NCI-H146 treated with DMSO at 0.1 percent for 48 hours (cell line): ENCODE results near the gene NT5C3A.

Source experiments
- DNase-seq: peaks from one replicate; lab custom pipeline; 2025; ENCODE audit not compliant: unreplicated experiment; lab: John Stamatoyannopoulos, UW

The NT5C3A gene

DNA sequence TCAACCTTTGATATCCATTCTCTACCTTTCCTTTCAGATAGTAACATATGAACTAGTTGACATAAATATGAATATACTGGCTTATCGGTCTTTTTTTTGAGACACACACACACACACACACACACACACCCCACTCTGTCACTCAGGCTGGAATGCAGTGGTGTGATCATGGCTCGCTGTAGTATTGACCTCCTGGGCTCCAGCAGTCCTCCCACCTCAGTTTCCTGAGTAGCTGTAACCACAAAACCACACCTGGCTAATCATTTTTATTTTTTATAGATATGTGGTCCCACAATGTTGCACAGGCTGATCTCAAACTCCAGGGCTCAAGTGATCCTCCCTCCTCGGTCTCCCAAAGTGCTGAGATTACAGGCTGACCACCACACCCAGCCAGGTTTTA, 14.2 kb upstream of the NT5C3A start:
- no peak for DNase-seq

DNA sequence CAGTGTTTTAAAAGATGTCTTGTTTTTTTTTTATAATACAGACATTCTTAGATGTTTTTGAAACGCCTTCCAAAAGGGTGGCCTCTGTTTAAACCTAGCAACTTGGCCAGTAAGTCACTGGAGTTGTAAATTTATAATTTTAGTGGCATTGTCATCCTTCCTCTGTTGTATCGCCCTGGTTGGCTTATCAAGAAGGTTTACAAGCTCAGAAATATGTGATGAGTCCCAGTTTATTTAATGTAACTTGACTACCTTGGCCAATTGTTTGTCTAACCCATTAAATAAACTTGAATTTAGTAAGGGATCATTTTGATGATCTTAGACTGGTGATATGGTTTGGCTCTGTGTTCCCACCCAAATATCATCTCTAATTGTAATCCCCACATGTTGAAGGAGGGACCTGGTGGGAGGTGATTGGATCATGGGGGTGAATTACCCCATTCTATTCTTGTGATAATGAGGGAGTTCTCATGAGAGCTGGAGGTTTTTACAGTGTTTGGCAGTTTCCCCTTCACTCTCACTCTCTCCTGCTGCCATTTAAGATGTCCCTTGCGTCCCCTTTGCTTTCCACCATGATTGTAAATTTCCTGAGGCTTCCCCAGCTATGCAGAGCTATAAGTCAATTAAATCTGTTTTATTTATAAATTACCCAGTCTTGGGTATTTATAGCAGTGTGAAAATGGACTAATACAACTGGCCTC, 13.4 kb upstream of the NT5C3A start:
- DNase-seq, result no peak

DNA sequence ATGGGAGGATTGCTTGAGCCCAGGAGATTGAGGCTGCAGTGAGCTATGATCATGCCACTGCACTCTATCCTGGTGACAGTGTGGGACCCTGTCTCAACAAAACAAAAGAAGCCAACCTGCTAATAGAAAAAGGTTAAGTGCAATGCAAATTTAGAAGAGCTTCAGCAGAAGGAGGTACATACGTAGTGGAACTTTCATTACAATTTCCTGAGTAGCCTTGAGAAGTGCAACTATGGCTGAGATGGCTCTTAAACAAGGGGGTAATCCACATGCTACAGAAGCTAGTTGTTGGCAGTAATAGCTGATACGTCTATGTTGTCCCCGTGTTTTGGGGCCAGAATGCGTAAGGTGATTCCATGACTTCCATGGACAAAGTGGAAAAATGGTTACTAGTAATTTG, 10.7 kb upstream of the NT5C3A start:
- no peak for DNase-seq

DNA sequence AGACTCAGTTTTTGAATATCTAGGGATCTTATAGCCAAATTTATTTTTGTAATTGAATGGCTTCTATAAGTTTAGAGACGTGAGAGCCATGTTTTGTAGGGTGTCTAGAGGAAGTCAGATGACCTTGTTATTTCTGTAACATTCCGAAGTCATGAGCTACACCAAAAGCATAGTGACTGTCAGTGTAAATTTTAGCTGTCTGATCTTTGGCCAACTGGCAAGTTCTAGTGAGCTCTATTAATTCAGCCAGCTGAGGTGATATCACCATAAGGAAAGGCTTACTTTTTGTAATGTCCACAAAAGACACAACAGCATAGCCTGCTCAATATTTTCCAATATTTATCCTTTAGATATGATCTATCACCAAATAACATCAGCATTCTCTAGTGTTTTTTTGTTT, 9.9 kb upstream of the NT5C3A start:
- DNase-seq, result no peak

DNA sequence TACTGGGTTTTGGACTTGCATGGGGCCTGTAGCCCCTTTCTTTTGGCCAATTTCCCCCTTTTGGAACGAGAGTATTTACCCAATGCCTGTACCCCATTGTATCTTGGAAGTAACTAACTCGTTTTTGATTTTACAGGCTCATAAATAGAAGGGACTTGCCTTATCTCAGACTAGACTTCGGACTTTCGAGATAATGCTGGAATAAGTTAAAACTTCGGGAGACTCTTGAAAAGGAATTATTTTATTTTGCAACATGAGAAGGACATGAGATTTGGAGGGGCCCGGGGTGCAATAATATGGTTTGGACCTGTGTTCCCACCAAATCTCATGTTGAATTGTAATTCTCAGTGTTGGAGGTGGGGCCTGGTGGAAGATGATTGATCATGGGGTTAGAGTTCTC, 8.3 kb upstream of the NT5C3A start:
- no peak for DNase-seq

DNA sequence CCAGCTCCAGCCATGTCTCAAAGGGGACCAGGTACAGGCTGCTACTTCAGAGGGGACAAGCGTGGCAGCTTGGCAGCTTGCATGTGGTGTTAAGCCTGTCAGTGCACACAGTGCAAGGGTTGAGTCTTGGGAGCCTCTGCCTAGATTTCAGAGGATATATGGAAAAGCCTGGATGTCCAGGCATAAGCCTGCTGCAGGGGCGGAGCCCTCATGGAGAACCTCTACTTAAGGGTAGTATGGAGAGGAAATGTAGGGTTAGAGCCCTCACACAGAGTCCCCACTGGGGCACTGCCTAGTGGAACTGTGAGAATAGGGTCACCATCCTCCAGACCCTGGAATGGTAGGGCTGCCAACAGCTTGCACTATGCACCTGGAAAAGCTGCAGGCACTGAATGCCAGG, 7.7 kb upstream of the NT5C3A start:
- DNase-seq, result no peak

DNA sequence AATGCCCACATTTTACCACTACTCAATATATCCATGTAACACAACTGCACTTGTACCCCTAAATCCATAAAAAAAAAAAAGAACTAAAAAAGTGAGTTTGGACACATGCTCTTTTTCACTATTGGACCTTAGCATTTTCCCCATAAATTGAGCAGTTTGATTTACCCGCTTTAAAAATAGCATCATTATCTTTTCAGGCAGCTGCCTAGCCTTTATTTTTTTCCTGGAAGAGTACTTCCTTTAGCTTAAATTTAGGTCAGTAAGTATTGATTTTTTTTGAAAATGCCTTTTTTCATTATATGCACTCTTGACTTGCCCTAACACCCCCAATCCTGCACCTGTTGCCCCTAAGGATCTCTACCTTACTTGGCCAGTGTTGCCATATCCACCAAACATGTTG, 5.3 kb upstream of the NT5C3A start:
- no peak for DNase-seq

DNA sequence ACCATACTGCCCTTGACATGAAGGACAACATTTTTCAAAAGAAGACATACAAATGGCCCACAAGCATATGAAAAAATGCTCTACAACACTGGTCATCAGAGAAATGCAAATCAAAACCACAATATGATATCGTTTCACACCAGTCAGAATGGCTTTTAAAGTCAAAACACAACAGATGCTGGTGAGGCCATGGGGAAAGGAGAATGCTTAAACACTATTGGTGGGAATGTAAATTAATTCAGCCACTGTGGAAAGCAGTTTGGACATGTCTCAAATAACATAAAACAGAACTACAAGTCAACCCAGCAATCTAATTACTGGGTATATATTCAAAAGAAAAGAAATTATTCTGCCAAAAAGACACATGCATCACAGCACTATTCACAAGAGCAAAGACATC, 4.2 kb upstream of the NT5C3A start:
- DNase-seq, result no peak

DNA sequence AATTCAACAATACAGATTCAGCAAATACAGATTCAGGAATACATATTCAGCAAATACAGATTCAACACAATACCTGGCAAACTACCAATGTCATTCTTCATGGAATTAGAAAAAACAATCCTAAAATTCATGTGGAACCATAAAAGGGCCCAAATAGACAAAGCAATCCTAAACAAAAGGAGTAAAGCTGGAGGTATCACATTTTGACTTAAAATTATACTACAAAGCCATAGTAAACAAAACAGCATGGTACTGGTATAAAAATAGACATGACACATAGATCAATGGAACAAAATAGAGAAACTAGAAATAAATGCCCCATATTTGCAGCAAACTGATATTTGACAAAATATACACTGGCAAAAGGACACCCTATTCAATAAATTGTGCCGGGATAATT, 3.4 kb upstream of the NT5C3A start:
- DNase-seq, result no peak

DNA sequence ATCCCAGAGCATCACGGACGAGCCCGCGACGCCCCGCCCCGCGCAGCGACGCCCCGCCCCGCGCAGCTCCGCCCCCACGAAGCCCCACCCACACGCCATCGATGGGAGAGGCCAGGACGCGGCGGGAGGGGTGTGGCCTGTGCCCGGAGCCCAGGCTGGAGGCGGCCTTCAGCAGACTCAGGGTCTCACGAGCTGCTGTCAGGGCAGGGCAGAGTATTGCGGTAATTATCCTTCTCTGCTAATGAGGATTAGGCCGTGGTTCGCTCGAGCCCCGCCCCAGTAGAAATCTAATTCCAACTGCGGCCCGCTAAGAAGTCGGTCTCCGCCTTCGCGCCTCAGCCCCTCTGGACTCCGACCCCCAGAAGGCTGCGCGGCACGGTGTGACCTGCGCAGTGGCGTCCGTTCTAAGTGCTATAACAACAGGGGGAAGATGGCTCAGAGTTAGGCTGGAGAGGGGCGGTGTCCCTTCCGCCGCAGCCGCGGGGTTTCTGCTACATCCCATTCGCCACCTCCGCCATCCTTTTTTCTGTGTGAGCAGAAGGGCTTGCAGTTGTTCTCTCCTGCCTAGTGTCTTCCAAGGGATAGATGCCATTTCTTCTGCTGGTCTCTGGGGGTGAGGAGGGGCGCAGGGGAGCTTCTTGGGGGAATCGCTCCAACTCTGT, 337 bp upstream of the NT5C3A start:
- DNase-seq, result peak; percentile 92

DNA sequence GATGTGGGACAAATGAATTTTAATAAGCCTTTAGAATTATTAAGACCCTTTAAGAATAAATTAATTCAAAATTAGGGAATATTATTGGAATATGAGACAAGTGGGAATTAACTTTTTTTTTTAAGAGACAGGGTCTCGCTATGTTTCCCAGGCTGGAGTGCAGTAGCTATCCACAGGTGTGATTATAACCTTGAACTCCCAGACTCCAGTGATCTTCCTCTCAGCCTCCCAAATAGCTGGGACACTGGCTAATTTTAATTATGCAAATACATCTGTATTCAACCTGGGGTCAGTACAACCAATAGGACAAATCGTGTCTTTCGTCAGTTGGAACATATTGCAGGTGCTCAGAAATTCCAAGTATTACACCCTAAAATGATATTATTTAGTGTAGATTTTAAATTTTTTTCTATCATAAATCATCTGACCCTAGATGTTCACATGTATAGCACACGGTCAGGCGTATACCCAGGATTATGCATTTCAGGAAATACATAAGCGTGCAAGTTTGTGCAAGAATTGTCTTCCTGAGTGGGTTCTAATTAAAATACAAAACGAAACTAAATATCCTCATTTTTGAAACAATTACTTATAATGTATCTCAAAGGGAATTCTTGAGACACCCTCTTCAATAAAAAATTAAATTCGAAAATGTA, 1.2 kb downstream of the NT5C3A start:
- no peak for DNase-seq

DNA sequence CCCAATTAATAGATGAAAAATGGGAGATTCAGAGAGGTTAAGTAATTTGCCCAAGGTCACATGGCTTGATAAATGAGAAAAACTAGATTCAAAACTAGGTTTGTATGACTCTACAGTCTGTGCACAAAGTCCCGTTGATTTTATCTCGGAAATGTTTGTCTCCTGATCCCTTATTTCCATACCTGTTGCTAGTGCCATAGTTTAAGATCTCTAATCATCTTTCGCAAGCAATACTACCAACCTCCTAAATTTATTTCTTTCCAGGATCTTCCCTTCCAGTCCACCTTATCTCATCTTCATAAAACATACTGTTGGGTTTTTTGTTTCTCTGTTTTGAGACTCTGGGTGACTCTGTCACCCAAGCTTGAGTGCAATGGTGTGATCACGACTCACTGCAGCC, 2.9 kb downstream of the NT5C3A start:
- no peak for DNase-seq

DNA sequence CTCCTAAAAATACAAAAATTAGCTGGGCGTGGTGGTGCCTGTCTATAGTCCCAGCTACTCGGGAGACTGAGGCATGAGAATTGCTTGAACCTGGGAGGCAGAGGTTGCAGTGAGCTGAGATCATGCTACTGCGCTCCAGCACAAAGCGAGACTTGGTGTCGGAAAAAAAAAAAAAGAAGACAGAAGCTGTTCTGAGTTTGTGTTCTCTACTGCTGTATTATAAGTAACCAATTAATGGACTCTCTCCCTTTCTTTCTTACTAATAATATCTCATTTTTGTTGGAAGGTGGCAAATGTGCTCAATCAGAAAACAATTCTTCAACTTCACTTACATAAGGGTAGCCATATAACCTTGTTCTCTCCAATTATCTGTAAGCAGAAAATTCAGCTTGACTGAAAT, 7.4 kb downstream of the NT5C3A start:
- DNase-seq, result no peak

DNA sequence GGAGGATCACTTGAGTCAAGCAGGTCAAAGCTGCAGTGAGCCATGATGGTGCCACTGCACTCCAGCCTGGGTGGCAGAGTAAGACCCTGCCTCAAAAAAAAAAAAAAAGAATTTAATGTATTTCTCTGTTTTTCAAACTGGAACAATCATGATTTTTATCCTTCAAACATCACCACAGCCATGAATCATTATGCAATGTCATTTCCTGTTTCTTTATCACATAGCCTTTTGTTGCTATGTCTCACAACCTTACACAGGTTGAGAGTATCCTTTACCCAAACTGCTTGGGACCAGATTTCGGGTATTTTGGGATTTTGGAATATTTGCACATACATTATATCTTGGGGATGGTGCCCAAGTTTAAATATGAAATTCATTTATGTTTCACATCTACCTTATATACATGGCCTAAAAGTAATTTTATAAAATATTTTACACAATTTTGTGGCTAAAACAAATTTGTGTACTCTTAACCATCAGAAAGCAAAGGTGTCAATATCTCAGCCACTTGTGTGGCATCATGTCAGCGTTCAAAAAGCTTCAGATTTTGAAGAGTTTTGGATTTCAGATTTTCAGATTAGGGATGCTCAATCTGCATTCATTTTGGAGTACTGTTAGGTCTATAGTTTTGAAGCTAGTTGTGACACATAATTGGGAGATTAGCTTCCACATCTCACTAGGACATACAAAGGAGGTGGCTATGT, 8.2 kb downstream of the NT5C3A start:
- DNase-seq, result no peak

DNA sequence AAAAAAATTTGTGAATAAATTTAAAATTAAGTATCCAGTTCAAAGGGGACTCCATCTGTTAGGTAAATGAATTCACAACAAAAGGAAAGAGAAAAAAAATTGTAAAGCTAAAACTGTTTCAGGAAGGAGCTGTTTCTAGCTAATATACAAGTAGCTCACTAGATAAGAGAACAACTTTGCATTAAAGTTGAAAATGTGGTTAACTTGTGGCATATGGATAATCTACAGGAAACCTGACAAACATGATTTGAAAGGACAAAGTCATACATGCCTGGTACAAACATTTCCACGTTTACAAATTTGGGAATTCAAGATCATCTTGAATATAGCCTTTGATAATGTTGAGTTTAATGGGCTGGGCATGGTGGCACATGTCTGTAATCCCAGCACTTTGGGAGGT, 8.9 kb downstream of the NT5C3A start:
- no peak for DNase-seq

DNA sequence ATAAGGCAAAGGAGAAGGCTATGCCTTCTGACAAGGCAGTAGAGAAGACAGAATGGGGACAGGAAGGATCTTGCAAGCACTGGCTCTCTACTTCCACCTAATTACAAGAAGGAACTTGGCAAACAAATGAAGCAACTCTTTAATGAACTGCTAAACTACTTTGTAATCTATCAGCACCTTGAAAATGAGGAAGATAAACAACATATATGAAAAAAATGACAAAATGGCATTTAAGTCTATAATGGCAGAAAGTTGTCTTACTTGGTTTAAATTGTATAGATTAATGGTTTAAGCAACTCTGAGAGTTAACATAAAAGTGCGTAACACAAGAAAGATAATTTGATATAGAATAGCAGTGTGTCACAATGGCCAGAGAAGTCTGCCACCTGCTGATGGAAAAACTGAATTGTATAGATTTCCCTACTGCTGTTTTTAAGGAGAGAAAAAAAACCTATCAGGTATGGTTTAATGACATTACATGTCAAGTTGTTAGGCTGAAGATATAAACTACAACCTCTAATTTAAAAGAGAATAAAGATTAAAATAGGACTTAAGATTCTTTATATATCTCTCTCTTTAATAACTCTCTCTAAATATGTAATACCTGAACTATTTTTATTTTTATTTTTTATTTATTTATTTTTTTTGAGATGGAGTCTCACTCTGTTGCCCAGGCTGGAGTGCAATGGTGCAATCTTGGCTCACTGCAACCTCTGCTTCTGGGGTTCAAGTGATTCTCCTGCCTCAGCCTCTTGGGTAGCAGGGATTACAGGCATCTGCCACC, 11.8 kb downstream of the NT5C3A start:
- DNase-seq, result peak; percentile 32

DNA sequence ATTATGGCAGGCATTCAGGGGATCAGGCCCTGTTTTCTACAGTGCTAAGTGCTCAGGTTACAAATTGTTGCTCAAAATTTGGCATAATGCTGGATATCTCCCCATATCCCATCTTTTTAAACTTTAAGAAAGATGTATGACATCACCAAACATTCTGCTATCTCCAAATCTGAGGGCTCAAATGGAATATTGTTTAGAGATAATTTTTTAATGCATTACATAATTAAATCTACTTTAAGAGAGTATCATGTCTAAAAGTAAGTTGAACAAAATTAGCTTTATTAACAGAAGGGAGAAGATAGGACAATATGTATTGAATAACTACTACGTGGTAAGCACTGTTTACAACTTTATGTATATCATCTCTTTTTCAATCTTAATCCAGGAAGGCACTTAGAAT, 13.9 kb downstream of the NT5C3A start:
- DNase-seq, result no peak

DNA sequence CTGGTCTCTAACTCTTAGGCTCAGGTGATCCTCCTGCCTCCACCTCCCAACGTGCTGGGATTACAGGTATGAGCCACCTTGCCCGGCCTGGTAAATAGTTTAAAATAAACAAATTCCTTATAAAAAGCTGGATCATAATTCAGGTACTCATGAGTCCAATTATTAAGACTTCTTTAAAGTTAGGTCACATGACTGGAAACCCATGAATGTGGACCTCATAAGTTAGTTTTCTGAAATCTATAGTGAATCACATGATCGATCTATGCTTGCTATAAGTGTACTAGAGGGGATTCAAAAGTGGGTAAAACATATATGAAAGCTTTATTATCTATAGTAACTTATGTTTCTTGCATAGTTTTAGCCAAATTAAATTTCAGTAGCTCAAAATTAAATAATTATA, 14.3 kb downstream of the NT5C3A start:
- DNase-seq, result no peak

DNA sequence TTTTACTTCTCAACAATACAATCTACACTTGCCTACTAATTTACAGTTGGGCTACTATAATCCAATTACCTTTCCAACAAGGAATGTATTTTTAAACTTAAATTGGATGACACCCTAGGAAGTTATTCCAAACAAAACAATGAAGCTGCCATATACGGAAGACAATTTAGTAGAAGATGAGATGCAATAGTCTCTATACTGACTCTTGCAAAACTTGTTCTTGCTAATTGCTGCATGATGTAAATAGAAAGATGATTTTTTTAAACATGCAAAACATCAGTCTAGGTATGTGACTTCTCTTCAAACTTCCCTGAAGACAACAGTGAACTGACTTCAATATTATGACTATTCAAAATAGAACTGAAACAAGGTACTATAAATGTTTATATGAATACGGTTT, 17.6 kb downstream of the NT5C3A start:
- no peak for DNase-seq

DNA sequence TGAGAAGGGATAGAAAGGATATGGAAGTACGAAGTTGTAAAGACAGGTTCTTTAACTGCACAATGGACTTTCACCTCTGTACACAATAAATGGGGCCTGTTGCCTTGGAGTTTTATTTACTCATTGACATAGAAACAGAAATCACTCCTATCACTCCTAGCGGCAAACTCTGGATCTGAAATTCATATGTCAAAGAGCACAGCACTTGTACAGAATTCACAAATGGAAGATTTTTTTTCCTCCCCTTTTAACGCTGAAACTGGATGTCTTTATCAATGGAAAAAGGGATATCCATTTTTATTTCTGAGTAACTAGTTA, 18.2 kb downstream of the NT5C3A start:
- peak; percentile 24 for DNase-seq
